Stimulated activated CD8-positive, alpha-beta memory T cell treated with anti-CD3 and anti-CD28 coated beads, Interleukin-4, amount 100 ng/mL, for 4 hours (primary cell): ENCODE data around the gene HOXD4.
A peak's percentile ranks its signal among the peaks of the same experiment; 100 is the strongest.

ENCODE experiments used
- DNase-seq, 2 donors: peaks; one replicate each; pipeline ENCODE4 v3.0.0-alpha.2; 2020; ENCODE audit warnings: low read depth in 2 of 2, low spot score in 1 of 2

Gene HOXD4

DNA sequence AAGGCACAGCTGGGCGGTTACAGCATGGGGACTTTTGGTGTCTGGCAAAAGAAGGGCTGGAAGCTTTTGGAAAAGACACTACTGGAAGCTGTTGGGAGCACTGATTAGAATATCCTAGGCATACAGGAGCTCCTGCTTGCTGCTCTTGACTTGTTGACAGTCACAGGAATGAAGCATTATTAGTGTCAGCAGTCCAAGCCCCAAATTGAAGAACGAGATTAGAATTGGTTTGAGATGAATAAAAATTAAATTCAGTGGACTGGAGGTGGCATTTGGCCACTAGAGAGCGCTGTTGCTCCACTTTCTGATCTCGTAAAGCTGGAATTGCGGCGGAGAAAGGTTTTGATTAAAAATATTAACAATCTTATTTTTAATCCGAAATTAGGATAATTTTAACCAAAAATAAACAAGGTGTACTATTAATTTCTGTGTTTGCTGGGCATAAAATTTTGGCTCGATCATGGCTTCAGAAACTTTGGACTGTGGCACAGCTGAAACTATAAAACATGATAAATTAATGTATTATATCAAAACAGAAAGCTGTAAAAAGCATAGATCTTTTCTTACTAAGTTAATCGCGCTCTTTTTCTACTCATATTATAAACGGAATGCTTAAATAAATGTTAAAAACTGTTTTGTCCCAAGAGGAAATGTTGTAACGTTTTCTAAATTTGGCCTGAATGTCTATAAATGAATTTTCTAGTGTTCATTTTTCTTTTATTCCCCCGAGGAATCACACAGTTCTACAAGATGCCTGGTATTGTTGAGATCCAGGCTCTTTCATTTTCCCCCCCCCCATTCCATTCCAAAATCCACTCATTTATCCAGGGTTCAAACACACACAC is 24.2 kb upstream of the HOXD4 start:
- DNase-seq = peak in 1 of 2 donors; percentile 69

DNA sequence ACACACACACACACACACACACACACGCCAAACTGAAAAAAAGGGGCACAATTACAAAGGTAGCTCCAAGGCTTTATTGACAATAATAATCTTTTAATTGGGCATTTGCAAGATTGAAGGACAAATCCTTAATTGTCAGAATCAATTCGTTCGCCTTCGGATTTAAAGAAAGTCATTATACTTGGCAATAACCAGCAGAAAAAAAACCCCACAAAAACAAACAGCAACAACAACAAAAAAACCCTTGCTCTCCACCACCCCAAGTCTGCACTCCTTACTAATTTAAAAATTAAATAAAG is 23.6 kb upstream of the HOXD4 start:
- DNase-seq = no peak

DNA sequence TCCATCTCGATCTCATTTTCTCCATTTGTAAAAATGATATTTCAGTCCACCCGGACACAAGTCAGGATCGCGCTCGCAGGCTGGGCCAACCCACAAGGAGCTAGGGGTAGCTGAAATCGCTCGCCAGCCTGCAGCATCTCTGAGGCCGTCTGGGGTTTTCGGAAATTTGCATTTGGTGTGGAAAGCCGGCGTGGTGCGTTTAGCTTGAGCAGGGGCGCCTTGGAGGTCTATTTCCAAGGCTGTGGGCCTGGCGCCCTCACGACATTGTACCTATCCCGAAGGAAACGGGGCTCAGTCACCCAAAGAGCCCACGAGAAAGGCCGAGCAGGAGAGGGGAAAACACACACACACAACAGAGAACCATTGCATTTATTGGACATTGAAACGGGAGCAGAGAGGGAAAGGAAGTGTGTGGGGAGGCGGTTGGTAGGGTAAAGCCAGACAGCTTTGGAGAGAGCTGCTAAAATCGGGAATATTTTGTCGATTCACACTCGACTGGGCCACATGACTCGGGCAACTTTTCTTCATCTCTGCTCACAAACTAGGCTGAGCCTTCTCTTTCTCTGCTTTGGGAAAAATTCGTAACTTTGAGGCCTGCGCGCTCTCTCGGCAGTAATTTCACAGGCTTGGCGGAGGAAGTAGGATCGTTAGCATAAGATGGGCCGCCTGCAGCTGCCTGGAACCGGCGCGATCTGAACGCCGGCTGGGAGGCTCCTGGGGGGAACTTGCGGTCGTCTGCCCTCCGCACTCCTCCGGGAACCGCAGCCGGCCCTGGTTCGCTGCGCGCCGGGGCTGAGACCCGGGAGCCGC is 23.0 kb upstream of the HOXD4 start:
- DNase-seq = no peak

DNA sequence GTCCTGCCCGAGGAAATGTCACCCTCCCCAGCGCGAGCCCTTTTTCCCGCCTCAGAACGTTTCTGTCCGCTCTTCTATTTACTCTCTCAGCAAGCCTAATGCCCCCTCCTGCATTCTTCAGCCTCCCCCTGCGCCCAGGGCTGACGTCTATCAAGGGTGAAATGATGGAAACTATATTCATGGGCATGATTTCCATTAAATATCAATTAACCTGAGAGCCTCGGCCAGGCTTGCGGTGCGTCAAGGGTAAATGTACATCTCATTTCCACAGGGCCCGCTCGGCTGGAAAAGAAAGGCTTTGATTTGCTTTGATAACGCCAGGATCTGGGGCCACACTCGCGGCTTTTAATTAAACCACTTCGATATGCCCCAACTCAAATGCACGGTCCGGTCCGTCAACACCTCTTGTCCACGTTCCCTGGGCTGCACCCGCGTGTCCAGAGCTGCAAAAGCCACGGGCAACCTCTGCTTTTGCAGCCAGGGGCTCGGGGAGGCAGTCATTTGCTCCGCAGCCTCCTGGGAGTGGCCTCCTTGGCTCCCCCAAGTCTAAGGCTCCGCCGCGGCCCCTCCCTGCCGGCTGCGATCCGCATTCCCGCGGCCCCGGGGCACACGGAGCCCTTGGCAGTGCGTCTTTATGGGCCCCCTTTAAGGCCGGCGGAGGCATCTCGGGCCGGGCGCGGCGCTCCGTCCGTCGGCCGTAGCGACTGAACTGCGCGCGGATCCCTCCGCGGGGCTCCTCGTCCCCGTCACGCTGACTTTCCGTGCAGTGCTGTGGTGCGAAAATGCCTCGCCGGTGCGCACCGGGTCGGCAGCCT is 22.2 kb upstream of the HOXD4 start, which contains the start of gene HOXD8:
HOXD8 (plus strand) TSS at position 724 of the 815 bp plus-strand sequence. CDS start 662 bp downstream, outside the sequence.
- DNase-seq = no peak

DNA sequence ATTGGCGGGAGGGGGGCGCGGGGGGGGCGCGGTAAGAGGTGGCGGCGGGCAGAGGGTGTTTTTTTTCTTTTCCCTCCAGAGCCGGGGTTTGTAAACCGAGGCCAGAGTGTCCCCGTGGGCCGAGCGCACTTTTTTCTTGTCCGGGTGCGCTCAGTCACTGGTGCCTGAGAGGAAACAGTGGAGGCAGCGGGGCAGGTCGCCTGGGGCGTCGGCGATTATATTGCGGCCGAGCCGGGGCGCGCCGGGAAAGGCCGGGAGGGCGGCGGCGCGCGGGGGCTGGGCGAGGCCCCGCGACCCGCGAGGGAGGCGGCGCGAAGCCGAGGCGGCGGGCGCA is 21.6 kb upstream of the HOXD4 start:
- no peak for DNase-seq

DNA sequence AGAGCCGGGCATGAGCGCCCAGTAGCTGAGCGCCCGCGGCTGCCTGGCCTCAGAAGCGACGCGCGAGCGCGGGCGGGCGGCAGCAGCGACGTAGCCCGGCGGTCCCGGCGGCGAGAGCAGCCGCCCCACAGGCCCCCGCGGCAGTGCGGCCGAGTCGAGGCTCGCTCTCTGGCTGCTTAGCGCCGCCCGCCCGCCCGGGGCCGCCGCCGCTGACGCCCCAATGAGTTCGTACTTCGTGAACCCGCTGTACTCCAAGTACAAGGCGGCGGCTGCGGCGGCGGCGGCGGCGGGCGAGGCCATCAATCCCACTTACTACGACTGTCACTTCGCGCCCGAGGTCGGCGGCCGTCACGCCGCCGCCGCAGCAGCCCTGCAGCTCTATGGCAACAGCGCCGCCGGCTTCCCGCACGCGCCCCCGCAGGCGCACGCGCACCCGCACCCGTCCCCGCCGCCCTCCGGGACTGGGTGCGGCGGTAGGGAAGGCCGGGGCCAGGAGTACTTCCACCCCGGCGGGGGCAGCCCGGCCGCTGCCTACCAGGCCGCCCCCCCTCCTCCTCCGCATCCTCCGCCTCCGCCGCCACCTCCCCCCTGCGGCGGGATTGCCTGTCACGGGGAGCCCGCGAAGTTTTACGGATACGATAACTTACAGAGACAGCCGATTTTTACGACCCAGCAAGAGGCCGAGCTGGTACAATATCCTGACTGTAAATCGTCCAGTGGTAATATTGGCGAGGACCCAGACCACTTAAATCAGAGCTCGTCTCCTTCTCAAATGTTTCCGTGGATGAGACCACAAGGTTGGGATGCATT is 21.0 kb upstream of the HOXD4 start:
- no peak for DNase-seq

DNA sequence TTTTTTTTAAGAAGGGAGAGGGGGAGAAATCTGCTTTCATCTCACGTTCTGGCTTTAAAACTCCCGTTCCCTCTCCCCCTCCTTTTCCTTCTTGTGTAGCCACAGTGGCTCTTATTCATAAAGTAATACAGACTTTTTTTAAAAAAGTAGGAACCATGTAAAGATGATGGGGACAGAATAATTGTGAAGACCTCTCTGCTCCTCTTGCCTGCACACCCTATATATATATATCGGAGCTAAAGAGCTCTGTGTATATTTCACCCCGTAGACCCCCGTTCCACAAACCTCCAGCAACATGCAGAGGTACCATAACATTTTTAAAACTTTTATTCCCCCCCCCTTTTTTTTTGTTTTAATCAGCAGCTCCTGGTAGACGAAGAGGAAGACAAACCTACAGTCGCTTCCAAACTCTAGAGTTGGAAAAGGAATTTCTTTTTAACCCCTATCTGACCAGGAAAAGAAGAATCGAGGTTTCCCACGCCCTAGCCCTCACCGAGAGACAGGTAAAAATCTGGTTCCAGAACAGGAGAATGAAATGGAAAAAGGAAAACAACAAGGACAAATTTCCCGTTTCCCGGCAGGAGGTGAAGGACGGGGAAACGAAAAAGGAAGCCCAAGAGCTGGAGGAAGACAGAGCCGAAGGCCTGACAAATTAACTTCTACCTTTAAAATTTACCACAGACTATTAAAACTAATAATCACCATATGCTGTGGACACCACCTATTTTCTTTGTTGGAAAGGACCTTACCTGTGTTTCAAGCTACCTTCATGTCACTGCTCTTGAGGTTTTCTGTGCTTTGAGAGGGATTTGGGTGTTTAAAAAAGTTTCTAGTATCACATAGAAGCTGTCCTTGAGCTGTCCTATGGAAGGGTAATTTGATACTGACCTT is 20.1 kb upstream of the HOXD4 start:
- no peak for DNase-seq

DNA sequence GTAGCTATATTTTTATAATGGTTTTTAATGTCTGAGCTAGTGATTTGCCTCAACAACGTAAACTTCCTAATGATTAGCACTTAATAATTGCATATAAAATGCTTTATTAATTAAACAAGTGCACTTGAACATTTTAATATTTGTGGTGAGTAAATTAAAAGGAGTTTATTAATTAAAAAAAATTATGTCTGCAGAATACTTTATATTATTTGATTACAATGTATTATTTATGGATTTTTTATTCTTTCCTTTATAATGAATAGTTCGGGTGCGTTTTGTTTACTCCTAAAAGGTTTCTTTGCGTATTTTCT is 19.5 kb upstream of the HOXD4 start:
- DNase-seq = no peak

DNA sequence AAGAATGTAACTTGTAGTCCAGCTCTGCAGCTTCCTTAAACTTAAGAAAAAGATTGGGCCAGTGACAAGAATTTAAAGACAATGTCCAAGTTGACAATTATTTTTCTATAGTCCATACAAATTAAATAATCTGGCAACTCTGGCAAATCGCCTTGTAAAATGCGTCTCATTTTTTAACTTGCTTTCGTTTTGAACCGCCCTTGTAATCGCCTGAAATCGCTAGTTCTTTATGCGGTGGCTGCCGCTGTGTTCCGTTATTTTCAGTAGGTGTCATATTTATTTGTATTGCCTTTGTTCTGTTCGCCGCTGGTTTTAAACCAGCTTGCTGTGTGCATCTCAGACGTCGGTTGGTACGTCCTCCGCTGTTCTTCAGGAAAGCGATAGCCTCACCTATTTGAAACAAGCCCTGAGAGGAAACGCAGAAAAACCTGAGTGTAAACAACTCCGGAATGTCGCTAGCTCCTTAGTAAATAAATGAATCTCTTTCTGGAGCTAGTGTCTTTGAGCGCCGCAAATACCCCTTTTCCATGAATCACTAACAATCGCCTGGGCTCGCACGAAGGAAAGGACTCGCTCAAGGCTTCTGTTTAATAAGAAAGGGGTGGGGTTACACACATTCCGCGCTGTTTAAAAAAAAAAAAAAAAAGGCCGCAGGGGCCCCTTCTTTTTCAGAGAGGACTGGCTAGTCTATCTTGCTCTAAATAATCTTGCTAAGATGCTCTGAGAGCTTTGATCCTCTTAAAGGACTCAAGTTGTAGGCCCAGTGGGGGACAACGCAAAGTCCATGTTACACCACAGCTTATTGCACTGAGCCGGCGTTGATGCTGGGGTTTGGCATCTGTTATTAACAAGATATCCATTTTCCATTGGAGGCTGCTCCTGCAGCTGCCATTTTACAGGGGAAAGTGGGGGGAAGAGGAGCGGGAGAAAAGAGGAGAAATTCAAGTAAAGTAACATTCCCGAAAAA is 18.9 kb upstream of the HOXD4 start:
- DNase-seq = no peak

DNA sequence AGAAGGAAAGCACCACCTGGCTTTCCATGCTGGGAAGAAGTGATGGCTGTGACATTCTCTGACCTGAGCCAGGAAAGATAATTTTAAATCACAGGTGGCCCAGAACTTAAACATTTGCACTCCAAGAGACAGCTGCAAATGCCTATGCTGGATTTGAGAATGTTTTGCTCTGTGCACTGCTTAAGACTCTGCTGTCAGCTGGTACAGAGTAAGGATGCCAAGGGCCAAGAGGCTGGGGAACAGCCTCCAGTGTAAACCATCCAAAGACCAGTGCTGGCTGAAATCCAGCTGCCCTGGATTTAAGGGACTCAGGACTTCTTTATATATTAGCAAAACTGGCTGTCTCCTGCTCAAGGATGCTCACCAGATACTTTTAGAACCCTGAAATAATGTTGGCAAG is 18.0 kb upstream of the HOXD4 start:
- no peak for DNase-seq

DNA sequence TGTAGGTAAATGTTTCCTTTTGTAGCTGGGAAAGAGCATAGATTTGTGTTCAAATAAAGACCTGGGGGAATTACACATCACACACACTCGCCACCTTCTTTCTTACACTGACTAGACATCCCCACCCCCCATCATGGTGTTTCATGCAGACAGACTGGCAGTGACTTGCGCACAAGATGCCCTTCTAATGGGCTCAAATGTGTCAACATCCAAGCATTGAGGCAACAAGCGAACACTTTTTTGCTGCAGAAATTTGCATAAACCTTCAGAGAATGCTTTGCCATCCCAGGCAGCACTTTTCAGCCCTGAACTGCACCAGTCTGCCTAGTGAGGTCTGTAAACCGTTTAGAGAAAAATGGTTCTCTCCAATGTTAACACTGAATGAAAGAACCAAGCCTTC is 17.3 kb upstream of the HOXD4 start:
- no peak for DNase-seq

DNA sequence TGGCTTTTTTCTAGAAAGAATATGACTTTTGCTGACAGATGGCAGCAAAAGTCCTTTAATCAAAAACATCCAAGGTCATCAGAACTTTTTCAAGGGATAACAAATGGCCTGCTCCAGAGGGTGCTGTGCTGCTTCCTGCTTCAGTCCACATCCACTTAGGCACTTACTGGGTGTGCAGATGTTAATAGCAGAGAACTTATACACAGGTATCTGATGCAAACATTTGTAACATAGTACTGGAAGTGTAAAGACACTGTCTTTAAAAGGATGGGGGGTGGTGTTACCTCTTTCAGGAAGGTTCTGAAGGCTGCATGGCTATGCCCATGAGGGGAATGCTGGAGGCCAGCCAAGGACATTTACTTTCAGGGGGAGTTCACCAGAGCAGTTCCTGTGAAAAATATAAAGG is 16.3 kb upstream of the HOXD4 start:
- no peak for DNase-seq

DNA sequence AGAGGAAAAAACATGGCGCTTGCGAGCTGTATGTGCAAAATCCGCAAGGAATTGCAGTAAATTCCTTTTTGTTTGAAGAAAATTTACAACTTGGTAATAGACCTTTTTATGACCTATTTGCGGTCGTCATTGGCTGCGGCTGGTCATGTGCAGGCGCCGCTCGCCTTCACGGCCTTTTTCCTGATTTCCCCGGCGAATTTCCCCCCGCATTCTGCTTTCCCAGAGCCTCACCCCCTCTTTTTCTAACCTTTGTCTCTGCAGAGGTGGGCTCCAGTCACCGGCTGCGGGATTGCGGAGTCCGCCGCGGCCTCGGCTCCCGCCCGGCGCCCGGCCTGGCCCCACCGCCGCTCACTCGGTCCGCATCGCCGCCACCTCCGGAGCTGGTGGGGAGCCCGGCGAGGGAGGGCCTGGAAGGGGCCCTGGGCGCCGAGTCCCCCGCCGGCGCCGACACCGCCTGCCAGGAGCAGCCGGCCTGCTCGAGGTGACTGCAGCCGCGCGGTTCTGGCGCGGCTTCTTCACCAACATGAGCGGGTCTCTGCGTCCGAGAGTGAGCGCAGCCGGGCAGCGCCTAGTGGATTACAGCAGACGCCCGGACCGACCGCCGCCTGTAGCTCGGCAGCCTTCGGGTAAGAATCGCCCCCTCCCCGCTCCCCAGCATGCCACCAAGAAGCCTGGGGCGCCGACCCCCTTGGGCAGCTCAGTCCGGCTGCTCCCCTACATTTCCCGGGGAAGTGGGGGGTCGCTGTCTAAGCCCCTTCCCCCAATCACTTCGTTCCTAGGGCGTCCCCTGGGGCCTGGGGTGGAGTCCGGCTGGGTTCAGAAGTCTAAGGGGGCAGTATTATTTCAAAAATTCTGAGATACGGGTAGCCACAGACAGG is 14.7 kb upstream of the HOXD4 start:
- no peak for DNase-seq

DNA sequence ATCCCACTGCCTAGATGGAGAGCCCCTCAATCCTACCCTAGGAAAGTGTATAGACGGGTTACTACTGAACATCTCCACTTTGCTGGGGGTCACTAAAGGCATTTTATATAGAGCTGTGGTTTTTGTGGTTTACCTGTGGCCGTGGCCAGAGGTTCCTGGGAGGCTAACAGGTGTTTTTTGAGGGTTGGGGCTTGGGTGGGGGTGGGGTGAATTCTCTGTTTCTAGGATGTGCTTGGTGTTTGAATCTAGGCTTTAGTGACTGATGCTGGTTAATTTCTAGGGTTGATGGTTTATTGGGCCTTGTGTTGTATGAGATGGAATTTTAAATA is 14.1 kb upstream of the HOXD4 start:
- no peak for DNase-seq

DNA sequence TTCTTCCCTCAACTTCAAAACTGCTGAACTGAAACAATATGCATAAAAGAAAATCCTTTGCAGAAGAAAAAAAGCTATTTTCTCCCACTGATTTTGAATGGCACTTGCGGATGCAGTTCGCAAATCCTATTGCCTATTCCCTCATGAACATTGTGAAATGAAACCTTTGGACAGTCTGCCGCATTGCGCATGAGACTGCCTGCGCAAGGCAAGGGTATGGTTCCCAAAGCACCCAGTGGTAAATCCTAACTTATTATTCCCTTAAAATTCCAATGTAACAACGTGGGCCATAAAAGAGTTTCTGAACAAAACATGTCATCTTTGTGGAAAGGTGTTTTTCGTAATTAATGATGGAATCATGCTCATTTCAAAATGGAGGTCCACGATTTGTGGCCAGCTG is 13.4 kb upstream of the HOXD4 start:
- DNase-seq = no peak

DNA sequence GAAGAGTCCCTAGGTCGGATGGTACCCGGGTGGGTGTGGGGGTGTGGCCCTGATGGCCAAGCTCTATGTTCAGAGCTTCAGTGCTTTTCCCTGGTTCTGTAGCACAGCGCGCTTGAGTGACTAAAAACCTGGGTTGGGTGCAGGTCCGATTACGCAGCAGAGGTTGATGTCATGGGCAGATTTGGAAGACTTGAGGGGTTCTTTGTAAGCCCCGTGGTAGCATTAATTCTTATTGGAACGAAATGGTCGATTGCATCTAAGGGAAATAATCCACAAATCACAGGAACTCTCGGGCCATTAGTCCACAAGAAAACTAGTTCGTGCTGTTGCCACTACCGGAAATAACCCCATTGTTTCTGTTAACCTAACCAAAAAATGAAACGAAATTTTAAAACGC is 12.8 kb upstream of the HOXD4 start:
- no peak for DNase-seq

DNA sequence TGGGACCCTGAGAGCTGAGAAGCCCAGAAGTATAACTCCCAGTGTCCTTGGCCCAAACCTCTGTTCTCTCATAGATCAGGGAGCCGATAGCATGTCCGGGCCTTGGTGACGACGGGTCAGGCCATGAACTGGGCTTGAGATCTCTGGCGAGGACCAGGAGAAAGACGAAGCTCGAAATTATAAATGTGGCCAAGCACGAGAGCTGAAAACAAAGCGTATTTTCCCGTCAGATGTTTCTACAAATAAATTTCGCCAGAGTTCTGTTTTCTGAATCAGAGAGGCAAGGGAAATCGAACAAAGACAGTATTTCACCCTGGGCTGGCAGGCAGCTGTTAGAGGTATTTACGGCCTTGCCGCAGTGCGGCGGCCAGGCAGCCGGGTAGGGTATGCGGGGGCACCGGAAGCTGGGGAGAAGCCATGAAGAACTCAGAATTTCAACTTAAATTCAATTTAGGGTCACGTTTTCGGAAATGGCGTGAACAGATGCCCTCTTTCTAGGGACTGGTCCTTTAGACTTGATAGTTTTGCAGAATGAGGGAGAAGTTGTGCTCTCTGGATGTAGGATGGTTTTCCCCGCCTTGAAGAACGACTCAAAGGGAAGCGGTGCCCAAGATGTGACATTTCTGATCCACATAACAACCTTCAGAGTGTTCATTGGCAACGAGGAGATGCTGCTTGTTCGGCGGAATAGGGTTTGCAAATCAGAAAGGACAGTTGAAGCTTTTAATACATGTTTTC is 12.3 kb upstream of the HOXD4 start:
- DNase-seq = no peak
